Suprapubic skin (tissue), 3 donors: ENCODE results near the gene ZBTB47.

ENCODE experiments used
- POLR2A ChIP-seq, 2 donors: fragments of 450-650 bp; IDR thresholded peaks; one replicate each; pipeline ENCODE4 v1.6.1; 2017; ENCODE audit warnings: antibody characterized with exemption in 2 of 2, mild to moderate bottlenecking in 2 of 2, moderate library complexity in 2 of 2
- TF ChIP-seq, protein P1 (sequence below), 2 donors: fragments of 200-600 bp in 1 of 2; fragments of 450-650 bp in 1 of 2; sonication (generic) in 1 of 2; IDR thresholded peaks; one replicate each; pipeline ENCODE4 v1.5.1; 2016 to 2019; ENCODE audit warnings: antibody characterized with exemption in 2 of 2, mild to moderate bottlenecking in 1 of 2, moderate library complexity in 1 of 2

DNA sequence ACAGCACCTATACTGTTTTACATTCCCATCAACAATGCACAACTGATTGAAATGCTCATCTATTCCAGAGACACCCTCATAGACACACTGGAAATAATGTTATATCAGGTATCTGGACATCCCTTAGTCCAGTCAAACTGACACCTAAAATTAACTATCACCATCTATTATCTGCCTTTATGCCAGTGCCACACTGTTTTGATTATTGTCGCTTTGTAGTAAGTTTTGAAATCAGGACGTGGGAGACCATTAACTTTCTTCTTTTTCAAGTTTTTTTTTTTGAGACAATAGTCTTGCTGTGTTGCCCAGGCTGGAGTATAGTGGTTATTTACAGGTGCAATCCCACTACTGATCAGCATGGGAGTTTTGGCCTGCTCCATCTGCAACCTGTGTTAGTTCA is 22.4 kb downstream of the ZBTB47 start:
- TF ChIP-seq POLR2A (IDR thresholded peaks at IDR 0.05) = no peak
- TF ChIP-seq, protein P1, sequence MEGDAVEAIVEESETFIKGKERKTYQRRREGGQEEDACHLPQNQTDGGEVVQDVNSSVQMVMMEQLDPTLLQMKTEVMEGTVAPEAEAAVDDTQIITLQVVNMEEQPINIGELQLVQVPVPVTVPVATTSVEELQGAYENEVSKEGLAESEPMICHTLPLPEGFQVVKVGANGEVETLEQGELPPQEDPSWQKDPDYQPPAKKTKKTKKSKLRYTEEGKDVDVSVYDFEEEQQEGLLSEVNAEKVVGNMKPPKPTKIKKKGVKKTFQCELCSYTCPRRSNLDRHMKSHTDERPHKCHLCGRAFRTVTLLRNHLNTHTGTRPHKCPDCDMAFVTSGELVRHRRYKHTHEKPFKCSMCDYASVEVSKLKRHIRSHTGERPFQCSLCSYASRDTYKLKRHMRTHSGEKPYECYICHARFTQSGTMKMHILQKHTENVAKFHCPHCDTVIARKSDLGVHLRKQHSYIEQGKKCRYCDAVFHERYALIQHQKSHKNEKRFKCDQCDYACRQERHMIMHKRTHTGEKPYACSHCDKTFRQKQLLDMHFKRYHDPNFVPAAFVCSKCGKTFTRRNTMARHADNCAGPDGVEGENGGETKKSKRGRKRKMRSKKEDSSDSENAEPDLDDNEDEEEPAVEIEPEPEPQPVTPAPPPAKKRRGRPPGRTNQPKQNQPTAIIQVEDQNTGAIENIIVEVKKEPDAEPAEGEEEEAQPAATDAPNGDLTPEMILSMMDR (IDR thresholded peaks at IDR 0.05) = no peak
